Activated T-helper 1 cell treated with anti-CD3 and anti-CD28 coated beads, Interleukin-12 subunit alpha, Interleukin-12 subunit beta, Interleukin-2, Interleukin-4 antibody, amounts not matched to agents 30 ng/mL and 10 ng/mL and 1 ng/mL, durations not matched to agents 14 hours and 24 hours and 36 hours (primary cell): ENCODE data around the gene PLEKHO2. TPM values are rescaled to one million over a fixed set of nuclear protein-coding genes. Genes with fewer than 3 reads are reported as not detected.
A peak's percentile ranks its signal among the peaks of the same experiment; 100 is the strongest.

Experiments used
- DNase-seq: peaks from one replicate; pipeline ENCODE4 v3.0.0; 2021; ENCODE audit warnings: low spot score
- H3K27ac Mint-ChIP-seq: one replicate; pipeline ENCODE4 v1.8.0; 2021; ENCODE audit warnings: mild to moderate bottlenecking, mixed read lengths
- H3K27me3 Mint-ChIP-seq: one replicate; pipeline ENCODE4 v1.8.0; 2022; ENCODE audit warnings: mild to moderate bottlenecking, moderate library complexity, mixed read lengths; ENCODE audit not compliant: insufficient read depth
- H3K36me3 Mint-ChIP-seq: one replicate; pipeline ENCODE4 v1.8.0; 2021; ENCODE audit warnings: low read depth, mixed read lengths
- H3K4me1 Mint-ChIP-seq: one replicate; pipeline ENCODE4 v1.8.0; 2021; ENCODE audit warnings: low read depth, mixed read lengths
- H3K4me3 Mint-ChIP-seq: one replicate; pipeline ENCODE4 v1.8.0; 2021; ENCODE audit warnings: mild to moderate bottlenecking, moderate library complexity, mixed read lengths
- H3K9me3 Mint-ChIP-seq: one replicate; pipeline ENCODE4 v1.8.0; 2021; ENCODE audit warnings: mixed read lengths
- intact Hi-C: fragments of 100-400 bp; cut with micrococcal nuclease; formaldehyde crosslinking; loops from one replicate; pipeline ENCODE4 v1.15.1; 2024
- total RNA-seq: library from RNA; stranded (reverse); gene quantifications from 2 replicates; pipeline ENCODE4 v1.2.3, GENCODE V29; 2022

Gene PLEKHO2
- total RNA-seq, 1 donor from 2014 or later, result 17.8 TPM

DNA sequence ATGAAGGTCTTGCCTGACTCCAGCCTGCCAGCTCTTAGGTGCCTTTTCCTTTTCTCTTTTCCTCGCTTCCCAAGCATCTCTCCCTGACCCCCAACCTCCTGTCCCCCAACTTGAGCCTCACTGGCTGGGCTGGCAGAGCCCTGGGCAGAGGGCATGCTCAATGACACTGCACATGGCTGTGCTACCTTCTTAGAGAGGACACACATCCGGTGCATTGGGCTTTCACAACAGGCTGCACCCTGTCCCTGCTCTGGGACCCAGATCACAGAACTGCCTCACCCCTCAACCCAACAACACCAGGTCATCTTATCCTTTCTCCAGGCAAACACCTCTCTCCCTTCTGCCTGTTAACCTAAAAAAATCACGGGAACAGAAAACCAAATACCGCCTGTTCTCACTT is 62.5 kb downstream of the PLEKHO2 start:
- peaks cover 44% of the 10 kb centered on the region for H3K4me1 Mint-ChIP-seq
- peaks cover 11% of the 10 kb centered on the region for H3K27me3 Mint-ChIP-seq
- H3K27ac Mint-ChIP-seq, result no peak overlapping the region
- no peak for DNase-seq
- intact Hi-C loops, result no loop called here
- H3K36me3 Mint-ChIP-seq, result peaks cover 4% of the 10 kb centered on the region
- H3K9me3 Mint-ChIP-seq, result peaks cover 7% of the 10 kb centered on the region
- peak overlapping the region; percentile 2 for H3K4me3 Mint-ChIP-seq

DNA sequence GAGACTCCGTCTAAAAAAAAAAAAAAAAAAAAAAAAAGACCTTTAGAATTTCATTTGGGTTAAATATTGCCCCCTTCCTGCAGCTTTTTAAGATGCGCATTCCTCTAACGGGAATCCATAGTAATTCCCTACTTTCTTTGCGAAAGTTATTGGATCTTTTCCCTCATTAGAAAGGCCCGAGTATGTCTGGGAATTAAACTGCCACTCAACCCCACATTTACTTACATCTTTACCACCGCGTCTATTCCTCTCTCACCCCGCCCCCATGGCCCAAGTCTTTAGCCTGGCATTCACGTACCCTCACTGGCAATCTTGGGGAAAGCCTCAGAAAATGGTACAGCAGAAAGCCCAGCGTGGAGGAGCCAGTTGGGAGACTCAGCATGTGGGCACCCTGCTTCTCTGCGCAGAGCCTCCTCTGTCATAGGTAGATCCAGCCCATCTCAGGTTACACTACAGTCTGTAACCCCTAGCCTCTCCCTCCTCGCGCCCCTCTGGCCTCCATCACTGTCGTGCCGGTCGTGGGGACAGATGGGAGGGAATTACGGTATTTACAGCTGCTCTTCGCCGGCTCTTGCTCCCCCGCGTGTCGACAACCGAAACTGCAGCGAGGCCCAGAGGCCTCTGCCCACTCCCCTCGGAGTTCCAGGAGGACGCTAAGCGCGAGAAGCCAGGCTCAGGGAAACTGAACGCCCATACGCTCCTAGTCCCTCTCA is 63.6 kb downstream of the PLEKHO2 start:
- Mint-ChIP-seq H3K36me3 (peaks cover 2% of the 10 kb centered on the region), H3K27ac (peak overlapping the region; percentile 50), H3K27me3 (peaks cover 11% of the 10 kb centered on the region), H3K4me3 (peak overlapping the region; percentile 79), H3K4me1 (peaks cover 44% of the 10 kb centered on the region), H3K9me3 (peaks cover 7% of the 10 kb centered on the region)
- intact Hi-C loops, result loop anchor here (1.0 kb wide), 5 partner anchors 11 to 174 kb away; partner anchors contain the start of genes PIF1 and PLEKHO2
- DNase-seq, result peak; percentile 71

DNA sequence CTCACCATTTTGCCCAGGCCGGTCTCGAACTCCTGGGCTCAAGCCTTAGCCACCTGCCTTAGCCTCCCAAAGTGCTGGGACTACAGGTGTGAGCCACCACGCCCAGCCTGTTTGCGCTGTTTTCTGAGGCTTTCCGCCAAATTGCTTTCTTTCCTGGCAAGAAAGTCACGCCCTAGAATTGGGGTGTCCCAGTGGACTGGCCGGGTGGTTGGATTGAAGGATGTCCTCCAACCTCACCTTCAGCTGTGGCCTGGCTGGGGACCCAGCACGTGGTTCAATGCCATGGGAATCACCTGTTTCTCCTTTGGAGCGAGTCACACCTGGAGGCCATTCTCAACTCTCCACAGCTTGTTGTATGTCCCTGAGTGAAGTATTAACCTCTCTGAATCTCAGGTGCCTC is 64.2 kb downstream of the PLEKHO2 start:
- intact Hi-C loops, result loop anchor here (1.0 kb wide), 5 partner anchors 12 to 175 kb away; partner anchors contain the start of genes PIF1 and PLEKHO2
- H3K4me3 Mint-ChIP-seq, result no peak overlapping the region
- peaks cover 16% of the 10 kb centered on the region for H3K27me3 Mint-ChIP-seq
- H3K9me3 Mint-ChIP-seq, result peaks cover 3% of the 10 kb centered on the region
- peaks cover 2% of the 10 kb centered on the region for H3K36me3 Mint-ChIP-seq
- DNase-seq, result no peak
- no peak overlapping the region for H3K27ac Mint-ChIP-seq
- peaks cover 49% of the 10 kb centered on the region for H3K4me1 Mint-ChIP-seq

DNA sequence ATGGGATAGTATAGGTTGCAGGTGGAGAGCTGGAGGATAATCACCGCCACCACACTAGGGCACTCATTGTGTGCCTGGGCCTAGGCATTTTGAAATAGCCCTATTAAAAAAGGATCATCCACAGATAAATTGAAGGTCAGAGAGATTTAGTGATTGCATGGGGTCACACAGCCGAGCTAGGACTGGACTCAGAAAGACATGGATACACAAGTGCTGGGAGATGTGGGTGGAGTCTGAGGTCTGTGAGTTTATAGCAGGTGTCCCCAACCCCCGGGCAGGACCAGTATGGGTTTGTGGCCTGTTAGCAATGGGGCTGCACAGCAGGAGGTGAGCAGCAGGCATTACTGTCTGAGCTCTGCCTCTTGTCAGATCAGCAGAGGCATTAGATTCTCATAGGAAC is 64.7 kb downstream of the PLEKHO2 start:
- H3K4me3 Mint-ChIP-seq, result no peak overlapping the region
- H3K27me3 Mint-ChIP-seq, result peaks cover 21% of the 10 kb centered on the region
- intact Hi-C loops, result no loop called here
- H3K27ac Mint-ChIP-seq, result no peak overlapping the region
- no peaks in the 10 kb centered on the region for H3K9me3 Mint-ChIP-seq
- H3K4me1 Mint-ChIP-seq, result peaks cover 53% of the 10 kb centered on the region
- peaks cover 2% of the 10 kb centered on the region for H3K36me3 Mint-ChIP-seq
- no peak for DNase-seq

DNA sequence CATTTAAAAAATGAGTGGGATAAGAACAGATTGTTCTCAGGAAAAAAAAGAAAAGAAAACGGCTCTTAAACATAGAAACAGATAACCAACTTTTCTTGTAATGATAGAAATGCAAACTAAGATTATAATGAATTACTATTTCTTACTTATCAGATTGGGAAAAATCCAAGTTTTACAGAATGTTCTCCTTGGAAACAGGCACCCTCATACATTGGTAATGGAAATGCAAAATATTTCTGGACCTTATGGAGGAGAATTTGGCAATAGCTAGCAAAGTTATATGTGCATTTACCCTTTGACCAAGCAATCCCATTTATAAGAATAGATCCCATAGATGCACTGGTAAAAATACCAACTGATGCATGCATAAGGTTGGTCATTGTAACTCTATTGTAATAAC is 66.3 kb downstream of the PLEKHO2 start:
- H3K36me3 Mint-ChIP-seq, result peaks cover 2% of the 10 kb centered on the region
- H3K4me1 Mint-ChIP-seq, result peaks cover 41% of the 10 kb centered on the region
- no peak overlapping the region for H3K27ac Mint-ChIP-seq
- peaks cover 21% of the 10 kb centered on the region for H3K27me3 Mint-ChIP-seq
- no peaks in the 10 kb centered on the region for H3K9me3 Mint-ChIP-seq
- H3K4me3 Mint-ChIP-seq, result no peak overlapping the region
- intact Hi-C loops, result no loop called here
- no peak for DNase-seq

DNA sequence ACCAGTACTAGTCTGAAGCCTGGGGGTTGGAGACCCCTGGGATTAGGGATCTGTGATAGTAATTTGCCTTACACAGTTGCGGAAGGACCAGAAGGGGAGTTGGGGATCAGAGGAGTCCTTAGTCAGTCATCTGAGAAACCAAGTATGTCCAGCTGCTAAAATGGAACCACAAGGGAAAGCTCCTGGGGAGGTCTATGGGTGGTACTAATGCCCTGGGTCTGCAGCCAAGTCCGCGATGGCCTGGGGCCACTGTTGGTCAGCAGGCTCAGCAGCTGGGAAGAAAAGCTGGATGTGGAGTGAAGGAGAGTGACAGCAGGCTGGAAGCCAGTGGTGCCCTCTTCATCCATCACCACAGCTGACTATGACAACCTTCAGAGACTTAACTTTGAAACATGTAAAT is 67.8 kb downstream of the PLEKHO2 start:
- Mint-ChIP-seq H3K36me3 (peaks cover 2% of the 10 kb centered on the region), H3K27me3 (peaks cover 21% of the 10 kb centered on the region), H3K9me3 (no peaks in the 10 kb centered on the region), H3K27ac (no peak overlapping the region), H3K4me3 (no peak overlapping the region), H3K4me1 (peaks cover 26% of the 10 kb centered on the region)
- intact Hi-C loops, result no loop called here
- DNase-seq, result no peak

DNA sequence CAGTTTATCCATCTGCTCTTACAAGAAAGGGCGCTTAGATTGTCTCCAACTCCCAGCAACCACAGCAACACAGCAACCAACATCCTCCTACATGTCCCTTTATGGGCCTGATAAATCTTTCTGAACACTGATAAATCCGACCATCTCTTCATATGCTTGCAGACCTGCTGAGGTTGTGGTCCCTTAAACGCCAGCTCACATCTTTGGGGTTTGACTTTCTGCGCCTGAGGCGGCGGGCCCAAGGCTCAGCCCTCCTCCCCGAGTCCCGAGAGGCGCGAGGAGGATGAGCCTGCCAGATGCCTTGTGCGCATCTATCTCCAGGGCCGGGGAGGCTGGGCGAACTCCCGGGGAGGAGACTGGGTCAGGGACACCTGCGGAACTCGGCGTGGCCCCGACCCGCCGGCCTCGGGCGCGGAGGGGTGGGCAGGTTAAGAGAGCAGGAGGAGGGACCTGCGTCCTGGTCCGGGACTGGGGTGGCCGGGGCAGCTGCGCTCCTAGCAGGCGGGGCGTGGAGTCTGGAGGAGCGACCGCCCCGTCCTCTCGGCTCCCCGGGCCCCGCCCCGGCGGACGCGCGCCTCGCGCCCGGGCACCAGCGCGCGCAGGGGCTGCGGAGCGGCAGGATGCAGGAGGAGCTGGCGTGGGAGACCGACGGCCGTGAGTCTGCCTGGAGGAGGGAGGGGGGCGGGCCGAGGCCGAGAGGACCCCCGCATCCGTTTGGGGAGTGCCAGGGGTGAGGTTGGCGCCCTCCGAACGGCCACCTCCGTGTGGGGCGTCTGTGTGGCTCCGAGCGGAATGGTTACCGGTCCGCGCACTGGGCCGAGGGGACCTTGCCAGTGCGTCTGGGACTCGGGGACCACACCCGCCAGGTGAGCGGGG is 69.8 kb downstream of the PLEKHO2 start, which contains the start of gene ANKDD1A:
ANKDD1A (plus strand) TSS at position 592 of the 876 bp plus-strand sequence; CDS start at position 621, 29 bp downstream.
- peaks cover 21% of the 10 kb centered on the region for H3K27me3 Mint-ChIP-seq
- DNase-seq, result peak; percentile 63
- peak within 1 kb of the TSS; percentile 81 for H3K4me3 Mint-ChIP-seq
- intact Hi-C loops, result loop anchor here (1.0 to 2.0 kb wide), 2 partner anchors 8 to 17 kb away; no protein-coding TSS in a partner anchor
- no peak within 1 kb of the TSS for H3K27ac Mint-ChIP-seq
- no peaks in the 10 kb centered on the region for H3K9me3 Mint-ChIP-seq
- H3K4me1 Mint-ChIP-seq, result peaks cover 20% of the 10 kb centered on the region
- H3K36me3 Mint-ChIP-seq, result no peaks in the 10 kb centered on the region

DNA sequence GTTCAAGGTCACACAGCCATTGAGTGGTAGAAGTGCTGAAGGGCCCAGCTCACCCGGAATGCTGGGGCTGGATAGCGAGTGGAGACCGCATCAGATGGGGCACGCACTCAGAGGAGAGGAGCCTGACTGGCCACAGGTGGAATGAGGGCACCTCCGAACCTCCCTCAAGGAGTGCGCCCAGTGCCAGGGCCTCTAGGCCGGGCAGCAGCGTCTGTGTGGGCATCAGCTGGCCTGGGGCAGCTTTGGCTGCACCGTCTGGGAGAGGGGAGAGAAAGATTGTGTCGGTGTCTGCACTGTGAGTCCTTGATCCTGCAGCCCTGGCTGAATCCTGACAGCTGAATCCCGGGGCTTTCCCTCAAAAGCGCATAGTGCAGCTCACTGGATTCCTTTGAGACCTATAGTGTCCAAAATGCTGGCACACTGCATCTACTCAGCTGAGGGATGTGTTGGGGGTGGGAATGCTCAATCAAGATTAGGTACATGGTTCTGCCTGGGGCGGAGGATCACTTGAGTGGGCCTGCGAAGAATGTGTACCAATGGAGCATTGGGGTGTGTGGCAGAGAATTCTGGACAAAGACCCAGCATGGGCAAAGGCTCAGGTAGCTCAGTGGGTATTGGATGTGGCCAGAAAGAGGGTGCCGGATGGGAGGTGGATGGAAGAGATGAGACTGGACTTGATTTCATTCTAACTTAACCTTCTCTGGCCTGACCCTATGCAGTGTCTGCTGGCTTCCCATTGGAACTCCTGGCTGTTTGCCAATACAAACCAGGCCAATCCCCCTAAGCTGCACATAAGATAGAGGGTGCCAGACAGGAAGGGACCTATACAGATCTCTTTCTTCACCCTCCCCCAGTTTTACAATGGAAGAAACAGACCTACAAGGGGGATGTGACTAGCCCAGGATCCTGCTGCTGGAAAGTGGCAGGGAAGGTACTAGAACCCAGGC is 70.9 kb downstream of the PLEKHO2 start:
- H3K27me3 Mint-ChIP-seq, result peaks cover 19% of the 10 kb centered on the region
- no peaks in the 10 kb centered on the region for H3K36me3 Mint-ChIP-seq
- H3K9me3 Mint-ChIP-seq, result no peaks in the 10 kb centered on the region
- H3K27ac Mint-ChIP-seq, result no peak overlapping the region
- peaks cover 20% of the 10 kb centered on the region for H3K4me1 Mint-ChIP-seq
- peak overlapping the region; percentile 45 for H3K4me3 Mint-ChIP-seq
- no peak for DNase-seq
- intact Hi-C loops, result no loop called here

DNA sequence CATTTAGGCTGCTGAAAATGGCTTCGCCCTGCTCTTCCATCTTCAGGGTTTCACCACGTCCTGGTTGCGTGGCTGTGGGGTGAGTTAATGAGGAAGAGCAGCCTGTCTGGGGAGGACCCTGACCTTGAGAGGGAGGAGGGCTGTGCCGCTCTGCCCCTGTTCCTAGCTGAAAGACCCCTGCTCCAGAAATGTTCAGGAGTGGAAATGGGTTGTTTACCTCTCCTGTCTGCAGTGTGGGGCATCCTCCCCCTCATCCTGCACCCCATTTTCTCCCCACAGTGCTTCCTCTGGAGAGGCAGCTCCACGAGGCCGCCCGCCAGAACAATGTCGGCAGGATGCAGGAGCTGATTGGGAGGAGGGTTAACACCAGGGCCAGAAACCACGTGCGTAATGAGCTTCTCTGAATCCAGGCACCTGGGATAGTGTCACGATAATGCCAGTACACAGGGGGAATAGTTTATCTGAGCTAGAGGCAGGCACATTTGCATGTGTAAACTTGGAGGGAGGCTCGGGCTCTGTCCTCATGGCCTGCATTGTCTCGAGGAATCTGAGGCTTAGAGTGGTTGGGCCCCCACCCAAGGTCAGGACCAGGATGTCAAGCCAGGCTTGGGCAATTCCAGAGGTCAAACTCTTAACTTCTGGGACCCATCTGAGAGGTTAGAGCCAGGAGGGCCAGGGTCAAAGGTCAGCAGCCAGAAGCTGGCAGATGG is 74.0 kb downstream of the PLEKHO2 start:
- Mint-ChIP-seq H3K4me1 (peaks cover 18% of the 10 kb centered on the region), H3K27me3 (peaks cover 16% of the 10 kb centered on the region), H3K9me3 (no peaks in the 10 kb centered on the region), H3K4me3 (no peak overlapping the region), H3K27ac (no peak overlapping the region), H3K36me3 (no peaks in the 10 kb centered on the region)
- DNase-seq, result no peak
- intact Hi-C loops, result no loop called here

DNA sequence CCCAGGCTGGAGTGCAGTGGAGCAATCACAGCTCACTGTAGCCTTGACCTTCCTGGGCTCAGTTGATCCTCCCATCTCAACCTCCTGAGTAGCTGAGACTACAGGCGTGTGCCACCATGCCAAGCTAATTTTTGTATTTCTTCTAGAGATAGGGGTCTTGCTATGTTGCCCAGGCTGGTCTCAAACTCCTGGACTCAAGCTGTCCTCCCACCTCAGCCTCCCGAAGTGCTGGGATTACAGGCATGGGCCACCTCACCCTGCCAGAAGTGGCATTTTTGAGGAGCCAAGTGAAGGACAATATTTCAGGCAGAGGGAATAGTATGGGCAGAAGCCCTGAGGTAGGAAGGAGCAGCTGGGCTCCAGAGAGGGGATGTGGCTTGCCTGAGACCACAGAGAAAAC is 74.7 kb downstream of the PLEKHO2 start:
- H3K4me3 Mint-ChIP-seq, result no peak overlapping the region
- DNase-seq, result no peak
- no peaks in the 10 kb centered on the region for H3K9me3 Mint-ChIP-seq
- peaks cover 11% of the 10 kb centered on the region for H3K4me1 Mint-ChIP-seq
- H3K36me3 Mint-ChIP-seq, result no peaks in the 10 kb centered on the region
- H3K27me3 Mint-ChIP-seq, result peaks cover 9% of the 10 kb centered on the region
- no peak overlapping the region for H3K27ac Mint-ChIP-seq
- intact Hi-C loops, result no loop called here

DNA sequence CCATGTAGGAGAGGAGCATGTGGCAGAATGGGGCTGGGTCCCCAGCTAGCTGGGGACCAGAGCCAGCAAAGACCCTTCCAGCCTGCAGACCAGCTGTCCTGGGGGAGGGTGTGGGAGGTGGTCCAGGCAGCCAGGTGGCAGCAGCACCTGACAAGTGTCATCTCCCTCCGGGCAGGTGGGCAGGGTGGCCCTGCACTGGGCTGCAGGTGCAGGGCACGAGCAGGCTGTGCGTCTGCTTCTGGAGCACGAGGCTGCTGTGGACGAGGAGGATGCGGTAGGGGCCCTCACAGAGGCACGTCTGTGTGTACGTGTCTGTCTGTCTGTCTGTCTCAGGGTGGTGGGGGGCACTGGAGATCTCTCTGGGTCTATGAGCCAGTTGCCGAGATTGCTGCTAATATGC is 75.5 kb downstream of the PLEKHO2 start:
- no peak overlapping the region for H3K4me3 Mint-ChIP-seq
- H3K27me3 Mint-ChIP-seq, result peaks cover 11% of the 10 kb centered on the region
- H3K4me1 Mint-ChIP-seq, result peaks cover 9% of the 10 kb centered on the region
- DNase-seq, result no peak
- no peak overlapping the region for H3K27ac Mint-ChIP-seq
- intact Hi-C loops, result no loop called here
- H3K36me3 Mint-ChIP-seq, result no peaks in the 10 kb centered on the region
- H3K9me3 Mint-ChIP-seq, result no peaks in the 10 kb centered on the region
